ENCODE data around the gene FAM9A.
"Not testable (repeated sequence)": the region's sequence is repeated elsewhere in the genome, so short reads cannot be mapped to it uniquely, and the experiment has no call there.

FAM9A gene

GRCh38 chrX:8800351-8800750 lies 832 bp downstream of the FAM9A start:
- DNase-seq = not testable (repeated sequence)

DNA sequence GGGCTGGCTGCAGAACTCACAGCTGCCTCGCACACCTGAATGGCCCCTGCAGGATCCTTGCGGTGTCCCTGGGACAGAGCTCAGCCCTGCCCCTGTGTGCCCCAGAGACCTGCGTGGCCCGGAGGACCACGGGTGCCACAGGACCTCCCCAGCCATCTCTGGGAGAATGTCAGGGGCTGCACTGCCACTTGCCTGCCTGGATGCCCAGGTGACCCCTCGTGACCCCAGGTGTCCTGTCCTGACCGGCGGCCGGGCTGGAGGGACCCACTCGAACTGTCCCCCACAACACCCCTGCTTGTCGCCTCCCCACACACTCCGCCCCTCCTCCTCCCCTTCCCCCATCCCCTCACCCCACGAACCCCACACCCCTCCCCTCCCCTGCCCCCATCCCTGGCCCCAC lies 1.9 kb downstream of the FAM9A start:
- not testable (repeated sequence) for DNase-seq

GRCh38 chrX:8798702-8799101 lies 2.5 kb downstream of the FAM9A start:
- DNase-seq = not testable (repeated sequence)

- DNase-seq = not testable (repeated sequence)
These were observed 14.1 kb downstream of the FAM9A start for GRCh38 chrX:8787119-8787518.

GRCh38 chrX:8784162-8784561 lies 17.0 kb downstream of the FAM9A start:
- no peak for DNase-seq

DNA sequence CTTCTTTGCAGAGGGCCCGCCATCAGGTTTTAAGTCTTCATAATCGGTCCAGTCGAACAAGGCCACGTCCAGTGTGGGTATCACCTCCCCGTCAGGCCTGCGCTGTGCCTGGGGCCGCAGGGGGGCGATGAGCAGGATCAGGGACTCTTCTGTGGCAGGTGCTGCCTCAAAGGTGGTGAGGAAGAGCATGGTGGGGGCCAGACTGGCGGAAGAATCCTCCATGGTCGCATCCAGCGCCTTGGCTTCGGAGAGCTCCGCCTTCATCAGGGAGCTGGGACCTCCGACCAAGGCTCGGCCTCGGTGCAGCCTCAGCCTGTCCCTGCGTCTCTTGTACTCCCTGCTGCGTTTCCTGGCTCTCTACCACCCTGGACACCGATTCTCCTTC lies 17.5 kb downstream of the FAM9A start:
- no peak for DNase-seq

GRCh38 chrX:8783097-8783713 lies 18.0 kb downstream of the FAM9A start:
- no peak for DNase-seq

GRCh38 chrX:8782595-8782994 lies 18.6 kb downstream of the FAM9A start:
- no peak for DNase-seq

- DNase-seq = not testable (repeated sequence)
These were observed 19.3 kb downstream of the FAM9A start for GRCh38 chrX:8781921-8782320.

DNA sequence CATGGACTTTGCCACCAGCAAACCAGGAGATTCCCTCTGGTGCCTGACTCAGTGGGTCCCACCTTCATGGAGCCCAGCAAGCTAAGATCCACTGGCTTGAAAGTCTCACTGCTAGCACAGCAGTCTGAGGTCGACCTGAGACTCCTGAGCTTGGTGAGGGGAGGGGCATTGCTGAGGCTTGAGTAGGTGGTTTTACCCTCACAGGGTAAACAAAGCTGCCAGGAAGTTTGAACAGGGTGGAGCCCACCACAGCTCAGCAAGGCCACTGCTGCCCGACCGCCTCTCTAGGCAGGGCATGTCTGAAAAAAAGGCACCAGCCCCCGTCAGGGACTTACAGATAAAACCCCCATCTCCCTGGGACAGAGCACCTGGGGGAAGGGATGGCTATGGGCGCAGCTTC lies 28.1 kb downstream of the FAM9A start:
- no peak for DNase-seq

DNA sequence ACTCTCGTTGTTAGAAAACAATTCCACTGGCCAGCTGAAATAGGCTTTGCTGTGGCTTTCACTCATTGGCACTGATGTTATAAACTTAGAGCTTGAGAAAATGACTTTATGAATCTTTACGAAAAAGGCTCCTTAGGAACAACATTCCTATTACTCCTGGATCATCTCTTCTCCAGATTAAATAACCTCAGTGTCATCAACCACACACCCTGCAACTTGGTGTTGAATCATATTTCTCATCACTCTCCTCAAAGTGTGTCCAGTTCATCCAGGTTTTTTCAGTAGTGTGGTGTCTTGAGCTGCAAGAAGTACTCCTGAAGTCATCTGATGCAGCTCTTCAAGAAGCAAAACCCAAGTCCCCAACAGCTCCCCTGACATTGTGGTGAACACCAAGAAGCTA lies 41.2 kb downstream of the FAM9A start:
- DNase-seq = no peak

- not testable (repeated sequence) for DNase-seq
These were observed 42.5 kb downstream of the FAM9A start for GRCh38 chrX:8758706-8759105.

DNA sequence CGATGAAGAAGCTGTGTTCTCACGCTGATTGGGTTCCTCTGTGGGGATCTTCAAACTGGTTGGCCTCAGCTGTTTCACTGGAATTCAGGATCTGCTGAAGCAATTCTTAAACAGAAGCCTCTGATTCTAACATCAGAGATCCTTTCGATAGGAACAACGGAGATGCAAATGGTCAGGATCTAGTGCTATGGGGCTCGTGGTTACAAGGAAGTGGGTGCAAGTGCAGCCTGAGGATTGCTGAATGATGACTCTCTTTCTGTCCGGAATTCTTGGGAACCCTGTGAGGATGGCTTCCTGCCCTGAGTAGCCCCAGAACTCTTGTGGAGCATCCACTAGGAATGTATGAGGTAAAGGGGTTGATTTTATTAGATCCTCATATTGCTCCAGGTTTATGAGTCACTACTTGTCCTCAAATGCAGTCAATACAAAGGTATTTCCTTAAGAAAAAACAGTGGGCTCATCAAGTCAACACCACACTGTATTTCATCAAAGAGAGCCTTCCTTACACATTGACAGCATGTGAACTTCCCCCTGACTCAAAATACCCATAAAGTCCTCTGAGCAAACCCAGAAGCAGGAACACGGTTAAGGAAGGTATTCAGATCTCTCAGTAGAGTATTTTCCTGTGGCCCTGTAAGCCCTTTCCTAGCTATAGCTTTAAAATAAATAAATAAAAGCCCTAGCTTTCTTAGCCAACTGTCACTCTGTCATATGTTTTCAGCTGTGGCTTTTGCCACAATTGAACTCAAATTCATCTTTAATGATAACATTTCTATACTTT lies 43.4 kb downstream of the FAM9A start:
- DNase-seq = not testable (repeated sequence)

DNA sequence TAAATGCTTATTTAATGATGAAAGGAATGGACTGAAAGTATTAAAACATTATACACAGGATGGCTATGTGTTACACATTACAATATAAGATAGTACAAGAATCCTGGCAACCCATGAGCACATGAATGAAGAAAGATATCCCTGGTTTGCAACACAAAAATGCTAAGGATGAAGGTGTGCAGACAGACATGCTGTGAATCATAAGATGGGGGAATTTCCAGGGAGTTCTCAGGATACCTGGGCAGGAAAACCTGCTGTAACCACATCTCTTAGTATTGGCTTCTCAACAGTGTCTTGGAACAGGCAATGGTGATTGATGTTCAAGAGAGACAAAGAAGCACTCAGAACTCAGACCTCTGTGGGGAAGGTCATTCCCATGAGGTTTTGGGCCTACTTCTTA lies 45.4 kb downstream of the FAM9A start:
- DNase-seq = no peak

GRCh38 chrX:8755116-8755515 lies 46.1 kb downstream of the FAM9A start:
- no peak for DNase-seq

DNA sequence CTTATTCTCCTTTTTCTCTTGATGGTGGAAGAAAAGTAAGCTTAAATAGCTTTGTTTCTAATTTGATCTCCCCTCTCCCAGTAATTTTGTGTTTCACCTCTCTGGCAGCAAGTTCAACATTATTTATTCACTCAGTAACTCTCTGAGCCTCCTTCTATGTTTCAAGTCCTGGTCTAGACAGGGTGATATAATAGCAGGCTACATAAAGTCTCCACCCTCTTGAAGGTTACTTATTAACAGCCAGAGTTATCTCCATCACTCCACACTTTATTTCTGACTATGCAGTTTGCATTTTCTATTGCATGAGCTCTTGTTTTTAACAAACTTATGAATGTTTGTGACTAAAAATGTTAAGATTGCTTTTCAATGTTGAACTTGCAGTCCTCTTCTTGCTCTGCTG lies 51.5 kb downstream of the FAM9A start:
- DNase-seq = no peak

DNA sequence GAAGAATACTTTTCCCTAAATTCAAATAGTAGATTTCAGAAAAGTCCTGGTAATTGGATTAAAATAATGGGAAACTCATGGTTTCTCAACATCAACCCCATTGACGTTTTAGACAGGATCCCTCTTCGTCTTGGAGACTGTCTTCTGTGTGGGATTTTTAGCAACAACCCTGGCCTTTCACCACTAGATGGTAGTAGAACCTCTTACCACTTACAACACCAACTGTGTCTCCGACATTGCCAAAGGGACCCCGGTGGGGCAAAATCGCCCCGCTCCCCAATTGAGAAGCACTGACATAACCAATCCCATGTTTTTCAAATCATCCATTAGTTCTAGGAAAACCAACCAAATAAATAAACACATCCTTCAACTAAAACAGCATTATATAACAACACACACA lies 52.3 kb downstream of the FAM9A start:
- peak in 1 of 2 donors; percentile 12 for DNase-seq

- DNase-seq = peak in 1 of 2 donors; percentile 12
These were observed 58.0 kb downstream of the FAM9A start for GRCh38 chrX:8743126-8743732.

- DNase-seq = no peak
These were observed 59.2 kb downstream of the FAM9A start for GRCh38 chrX:8741981-8742380.
